Smooth muscle cell (in vitro differentiated cells): ENCODE results near the gene GALNT18. TPM values are rescaled to one million over a fixed set of nuclear protein-coding genes. Genes with fewer than 3 reads are reported as not detected.

Source experiments
- DNase-seq: peaks from one replicate; lab custom pipeline; 2025; ENCODE audit not compliant: unreplicated experiment; lab: John Stamatoyannopoulos, UW
- H2AFZ ChIP-seq: fragments of 200-600 bp; sonication (generic); 2 replicates; pipeline ENCODE4 v1.6.0; 2016; ENCODE audit warnings: antibody characterized with exemption, low read depth, mild to moderate bottlenecking
- H3F3A ChIP-seq: fragments of 200-600 bp; sonication (generic); 2 replicates; pipeline ENCODE4 v1.6.0; 2017; ENCODE audit warnings: antibody characterized with exemption, low read depth
- H3K27ac ChIP-seq: fragments of 200-600 bp; sonication (generic); 2 replicates; pipeline ENCODE4 v1.5.1; 2016; ENCODE audit warnings: low read depth, mild to moderate bottlenecking
- H3K27me3 ChIP-seq: fragments of 200-600 bp; sonication (generic); 2 replicates; pipeline ENCODE4 v1.6.1; 2016; ENCODE audit warnings: low read depth, mild to moderate bottlenecking
- H3K36me3 ChIP-seq: fragments of 200-600 bp; sonication (generic); 2 replicates; pipeline ENCODE4 v1.5.1; 2016; ENCODE audit warnings: low read depth
- H3K4me1 ChIP-seq: fragments of 200-600 bp; sonication (generic); 2 replicates; pipeline ENCODE4 v1.5.1; 2016; ENCODE audit warnings: low read depth
- H3K4me2 ChIP-seq: fragments of 200-600 bp; sonication (generic); 2 replicates; pipeline ENCODE4 v1.6.0; 2016; ENCODE audit warnings: mild to moderate bottlenecking
- H3K4me3 ChIP-seq: fragments of 200-600 bp; sonication (generic); 2 replicates; pipeline ENCODE4 v1.5.1; 2016; ENCODE audit warnings: mild to moderate bottlenecking
- H3K79me2 ChIP-seq: fragments of 200-600 bp; sonication (generic); 2 replicates; pipeline ENCODE4 v1.6.0; 2016; ENCODE audit warnings: low read depth, mild to moderate bottlenecking
- H3K9ac ChIP-seq: fragments of 200-600 bp; sonication (generic); 2 replicates; pipeline ENCODE4 v1.6.0; 2016; ENCODE audit warnings: low read depth
- H3K9me3 ChIP-seq: fragments of 200-600 bp; sonication (generic); replicated peaks from 2 replicates; pipeline ENCODE4 v1.5.1; 2016; ENCODE audit warnings: low read depth
- H4K20me1 ChIP-seq: fragments of 200-600 bp; sonication (generic); 2 replicates; pipeline ENCODE4 v1.6.0; 2016; ENCODE audit warnings: low read depth
- CTCF ChIP-seq: fragments of 200-600 bp; sonication (generic); IDR thresholded peaks from 2 replicates; pipeline ENCODE4 v1.5.1; 2017; ENCODE audit warnings: borderline replicate concordance, mild to moderate bottlenecking, antibody characterized with exemption; ENCODE audit not compliant: insufficient read depth, poor library complexity, severe bottlenecking
- WGBS: methylation state at CpG from one replicate; pipeline ENCODE4 v1.1.7; 2016; ENCODE audit warnings: low lambda C conversion rate; 5-methylcytosine and 5-hydroxymethylcytosine counted together
- polyA plus RNA-seq: library from polyadenylated mRNA; unstranded; fragments of >200 nt; fragmentation: Nextera tagmentation; extraction: Ambion mirVana; gene quantifications from 2 replicates; pipeline ENCODE4 v1.2.1, GENCODE V29; 2016
- total RNA-seq: library from RNA; depleted of rRNA; stranded (reverse); fragments of >200 nt; gene quantifications from 2 replicates; pipeline ENCODE4 v1.2.3, GENCODE V29; 2014

The GALNT18 gene
- total and polyA plus RNA-seq, 2 experiments from 2014 or later = 11.5 to 16.3 TPM

- Histone ChIP-seq H3K4me2 (no peak overlapping the region), H3K27ac (peak overlapping the region; percentile 20), H4K20me1 (peaks cover 2% of the 10 kb centered on the region), H3K36me3 (no peaks in the 10 kb centered on the region), H3K79me2 (no peaks in the 10 kb centered on the region), H3F3A (no peaks in the 10 kb centered on the region), H3K9ac (no peak overlapping the region), H3K4me3 (no peak overlapping the region), H3K4me1 (peaks cover 6% of the 10 kb centered on the region), H3K9me3 (no peaks in the 10 kb centered on the region), H3K27me3 (no peaks in the 10 kb centered on the region), H2AFZ (no peak overlapping the region)
- 71% methylated on average over 13 of the region's 13 CpGs for WGBS
- TF ChIP-seq CTCF = no peak
- no peak for DNase-seq
These were observed 229.9 kb downstream of the GALNT18 start for GRCh38 chr11:11391796-11392463.

- H3K4me1 ChIP-seq = no peaks in the 10 kb centered on the region
- no peak overlapping the region for H3K4me3 ChIP-seq
- no peak for DNase-seq
- no peaks in the 10 kb centered on the region for H3K79me2 ChIP-seq
- H4K20me1 ChIP-seq = peaks cover 2% of the 10 kb centered on the region
- no peak overlapping the region for H3K27ac ChIP-seq
- no peaks in the 10 kb centered on the region for H3F3A ChIP-seq
- H3K4me2 ChIP-seq = no peak overlapping the region
- H3K36me3 ChIP-seq = no peaks in the 10 kb centered on the region
- TF ChIP-seq CTCF = no peak
- no peak overlapping the region for H3K9ac ChIP-seq
- H2AFZ ChIP-seq = no peak overlapping the region
- H3K27me3 ChIP-seq = no peaks in the 10 kb centered on the region
- no peaks in the 10 kb centered on the region for H3K9me3 ChIP-seq
These were observed 230.6 kb downstream of the GALNT18 start for GRCh38 chr11:11391169-11391568.

- Histone ChIP-seq H3K4me2 (no peak overlapping the region), H2AFZ (no peak overlapping the region), H3K36me3 (no peaks in the 10 kb centered on the region), H3K4me3 (no peak overlapping the region), H3K4me1 (no peaks in the 10 kb centered on the region), H3K27me3 (no peaks in the 10 kb centered on the region), H3K9ac (no peak overlapping the region), H3K27ac (no peak overlapping the region), H3K9me3 (no peaks in the 10 kb centered on the region), H3K79me2 (no peaks in the 10 kb centered on the region), H4K20me1 (peaks cover 2% of the 10 kb centered on the region), H3F3A (no peaks in the 10 kb centered on the region)
- DNase-seq = no peak
- WGBS = 90% methylated on average over 5 of the region's 5 CpGs
- TF ChIP-seq CTCF = no peak
These were observed 231.6 kb downstream of the GALNT18 start for GRCh38 chr11:11390068-11390771.
